22Rv1 (cell line): ENCODE measurements around the gene PIK3R1.

Source experiments
- ZFX ChIP-seq: fragments of 450-650 bp; IDR thresholded peaks from 2 replicates; pipeline ENCODE4 v1.6.1; 2017; ENCODE audit warnings: antibody characterized with exemption, borderline replicate concordance
- TF ChIP-seq, protein P1 (sequence below): fragments of 450-650 bp; IDR thresholded peaks from 2 replicates; pipeline ENCODE4 v1.5.1; 2017; ENCODE audit warnings: mild to moderate bottlenecking

GRCh38 chr5:68231414-68232076 lies 16.0 kb downstream of the PIK3R1 start:
- TF ChIP-seq, protein P1, sequence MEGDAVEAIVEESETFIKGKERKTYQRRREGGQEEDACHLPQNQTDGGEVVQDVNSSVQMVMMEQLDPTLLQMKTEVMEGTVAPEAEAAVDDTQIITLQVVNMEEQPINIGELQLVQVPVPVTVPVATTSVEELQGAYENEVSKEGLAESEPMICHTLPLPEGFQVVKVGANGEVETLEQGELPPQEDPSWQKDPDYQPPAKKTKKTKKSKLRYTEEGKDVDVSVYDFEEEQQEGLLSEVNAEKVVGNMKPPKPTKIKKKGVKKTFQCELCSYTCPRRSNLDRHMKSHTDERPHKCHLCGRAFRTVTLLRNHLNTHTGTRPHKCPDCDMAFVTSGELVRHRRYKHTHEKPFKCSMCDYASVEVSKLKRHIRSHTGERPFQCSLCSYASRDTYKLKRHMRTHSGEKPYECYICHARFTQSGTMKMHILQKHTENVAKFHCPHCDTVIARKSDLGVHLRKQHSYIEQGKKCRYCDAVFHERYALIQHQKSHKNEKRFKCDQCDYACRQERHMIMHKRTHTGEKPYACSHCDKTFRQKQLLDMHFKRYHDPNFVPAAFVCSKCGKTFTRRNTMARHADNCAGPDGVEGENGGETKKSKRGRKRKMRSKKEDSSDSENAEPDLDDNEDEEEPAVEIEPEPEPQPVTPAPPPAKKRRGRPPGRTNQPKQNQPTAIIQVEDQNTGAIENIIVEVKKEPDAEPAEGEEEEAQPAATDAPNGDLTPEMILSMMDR = no peak
- no peak for TF ChIP-seq ZFX
